GM18858 (cell line): Measurements from ENCODE around the gene LTBP2.

Experiments used
- ATAC-seq: cut with Tn5 transposase; IDR thresholded peaks from one replicate; pipeline ENCODE4 v1.9.1; 2021; ENCODE audit not compliant: unreplicated experiment

The LTBP2 gene

GRCh38 chr14:74510223-74510931, 101.7 kb downstream of the LTBP2 start:
- ATAC-seq: no peak

DNA sequence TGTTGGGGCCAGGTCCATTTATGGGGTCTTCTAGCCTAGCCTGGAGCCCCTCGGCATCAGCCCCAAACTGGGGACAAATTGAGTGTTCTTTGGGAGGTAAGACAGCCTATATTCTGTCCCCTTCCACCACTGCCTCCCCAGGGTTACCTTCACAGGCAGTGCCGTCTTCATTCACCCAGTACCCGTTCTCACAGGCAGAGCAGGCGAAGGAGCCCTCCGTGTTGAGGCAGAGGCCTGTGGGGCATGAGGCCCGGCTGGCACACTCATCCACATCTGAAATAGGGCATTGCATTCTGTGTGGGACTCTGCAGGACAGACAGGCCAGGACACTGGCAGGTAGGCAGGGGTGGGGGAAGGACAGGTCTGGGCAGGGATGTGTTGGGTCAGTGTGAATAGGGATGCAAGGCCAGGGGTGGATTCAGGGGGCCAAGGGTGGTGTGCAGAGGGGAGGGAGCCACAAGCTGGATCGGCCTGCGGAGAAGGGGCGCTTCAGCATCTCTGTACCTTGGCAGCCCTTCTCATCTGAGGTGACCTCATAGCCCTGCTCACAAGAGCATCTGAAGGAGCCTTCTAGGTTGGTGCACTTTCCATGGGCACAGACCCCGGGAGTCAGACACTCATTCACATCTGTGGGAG, 102.3 kb downstream of the LTBP2 start:
- no peak for ATAC-seq

- no peak for ATAC-seq
Observed at GRCh38 chr14:74508844-74509428, 103.1 kb downstream of the LTBP2 start.

DNA sequence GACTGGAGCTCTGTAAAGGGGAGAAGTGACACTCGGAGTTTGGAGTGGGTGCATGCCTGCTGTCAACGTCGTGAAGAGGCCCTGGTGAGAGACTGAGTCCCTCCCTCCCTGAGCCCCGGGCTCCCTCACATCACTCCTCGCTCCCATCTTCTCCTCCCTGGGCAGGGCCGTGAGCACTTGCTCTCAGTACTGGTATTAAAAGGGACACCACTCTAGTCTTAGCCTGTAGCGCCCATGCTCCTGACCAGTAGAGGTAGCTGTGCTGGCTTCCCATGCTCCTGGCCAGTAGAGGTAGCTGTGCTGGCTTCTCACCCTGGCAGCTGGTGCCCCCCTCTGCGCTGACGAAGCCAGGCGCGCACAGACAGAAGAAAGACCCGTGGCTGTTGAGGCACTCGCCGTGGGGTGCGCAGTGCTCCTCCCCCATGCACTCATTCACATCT, 103.7 kb downstream of the LTBP2 start:
- no peak for ATAC-seq

DNA sequence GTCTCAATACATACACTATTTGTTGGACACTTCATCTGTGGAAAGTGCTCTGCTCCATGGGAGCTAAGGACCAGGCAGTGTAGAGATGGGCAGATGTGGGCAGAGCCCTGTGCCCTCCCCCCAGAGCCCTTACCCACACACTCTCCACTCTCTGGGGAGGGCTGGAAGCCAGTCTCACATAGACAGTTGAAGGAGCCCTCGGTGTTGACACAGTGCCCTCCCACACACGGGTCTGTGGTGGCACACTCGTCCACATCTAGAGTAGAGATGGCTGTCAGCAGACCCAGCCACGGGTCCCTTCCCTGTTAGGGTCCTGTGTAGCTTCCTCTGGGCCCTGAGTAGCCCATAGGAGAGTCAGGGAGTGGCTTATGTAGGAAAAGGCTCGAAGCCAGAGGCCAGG, 104.2 kb downstream of the LTBP2 start:
- no peak for ATAC-seq

GRCh38 chr14:74507085-74507484, 105.0 kb downstream of the LTBP2 start:
- ATAC-seq: no peak

- no peak for ATAC-seq
Observed at GRCh38 chr14:74506411-74506851, 105.6 kb downstream of the LTBP2 start.

DNA sequence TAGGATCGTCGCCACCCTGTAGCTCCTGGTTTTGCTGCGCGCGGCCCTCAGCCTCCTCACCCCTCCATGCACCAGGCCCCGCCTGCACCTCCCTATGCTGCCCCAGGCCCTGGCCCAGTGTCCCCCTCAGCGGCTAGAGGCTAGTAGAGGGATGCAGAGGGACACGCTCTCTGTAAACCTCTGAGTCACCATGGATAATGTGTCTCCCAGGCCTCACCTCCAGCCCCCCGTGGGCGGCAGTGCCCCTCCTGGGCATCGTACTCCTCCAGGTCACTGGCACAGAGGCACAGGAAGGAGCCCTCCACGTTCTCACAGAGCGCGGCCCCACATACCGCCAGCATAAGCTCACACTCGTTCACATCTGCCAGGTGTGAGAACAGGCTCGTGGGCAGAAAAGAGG, 106.2 kb downstream of the LTBP2 start:
- ATAC-seq: no peak

- no peak for ATAC-seq
Observed at GRCh38 chr14:74504874-74505720, 106.9 kb downstream of the LTBP2 start.

- no peak for ATAC-seq
Observed at GRCh38 chr14:74504412-74504811, 107.6 kb downstream of the LTBP2 start.

GRCh38 chr14:74503938-74504335, 108.1 kb downstream of the LTBP2 start:
- no peak for ATAC-seq

GRCh38 chr14:74503291-74503937, 108.6 kb downstream of the LTBP2 start:
- no peak for ATAC-seq

GRCh38 chr14:74502236-74503019, 109.6 kb downstream of the LTBP2 start:
- ATAC-seq: no peak

DNA sequence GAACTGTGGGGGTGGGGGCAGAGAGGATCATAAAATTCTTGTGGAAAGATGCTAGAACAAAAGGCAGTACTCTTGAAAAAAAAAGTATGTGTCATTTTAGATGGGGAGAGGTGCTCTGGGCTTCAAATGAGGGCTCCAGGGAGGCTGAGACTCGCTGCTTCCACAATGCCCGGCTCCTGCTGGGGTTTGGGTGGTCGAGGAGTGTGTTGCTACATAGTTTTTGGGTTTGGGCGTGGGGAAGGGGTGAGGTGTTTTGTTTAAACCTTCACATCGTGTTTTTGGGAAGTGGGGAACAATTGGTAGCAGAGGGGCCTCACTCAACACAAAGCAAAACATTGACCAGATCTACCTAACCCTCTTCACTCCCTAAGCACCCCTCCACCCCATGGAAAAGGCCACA, 110.3 kb downstream of the LTBP2 start:
- ATAC-seq: no peak

DNA sequence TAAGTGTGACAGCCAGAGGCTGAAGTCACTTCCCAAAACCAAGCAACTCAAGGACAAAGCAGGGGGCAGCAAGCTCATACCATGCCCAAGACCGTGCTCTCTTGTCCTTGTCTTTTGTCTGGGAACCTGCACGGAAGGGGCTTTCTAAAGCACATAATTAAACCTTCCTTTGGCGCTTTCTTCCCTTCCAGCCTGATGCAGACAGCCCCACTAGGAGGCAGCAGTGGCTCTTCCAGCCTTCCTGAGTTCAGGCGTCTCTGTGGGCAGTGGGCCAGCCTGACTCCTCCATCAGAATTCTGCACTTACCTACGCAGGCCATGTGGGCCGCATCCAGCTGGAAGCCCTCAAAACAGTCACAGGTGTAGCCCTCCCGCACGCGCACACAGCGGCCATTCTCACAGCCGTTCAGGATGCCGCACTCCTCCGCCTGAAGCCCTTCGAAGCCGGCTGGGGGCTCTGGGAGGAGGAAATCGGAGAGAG, 110.9 kb downstream of the LTBP2 start:
- ATAC-seq: no peak

DNA sequence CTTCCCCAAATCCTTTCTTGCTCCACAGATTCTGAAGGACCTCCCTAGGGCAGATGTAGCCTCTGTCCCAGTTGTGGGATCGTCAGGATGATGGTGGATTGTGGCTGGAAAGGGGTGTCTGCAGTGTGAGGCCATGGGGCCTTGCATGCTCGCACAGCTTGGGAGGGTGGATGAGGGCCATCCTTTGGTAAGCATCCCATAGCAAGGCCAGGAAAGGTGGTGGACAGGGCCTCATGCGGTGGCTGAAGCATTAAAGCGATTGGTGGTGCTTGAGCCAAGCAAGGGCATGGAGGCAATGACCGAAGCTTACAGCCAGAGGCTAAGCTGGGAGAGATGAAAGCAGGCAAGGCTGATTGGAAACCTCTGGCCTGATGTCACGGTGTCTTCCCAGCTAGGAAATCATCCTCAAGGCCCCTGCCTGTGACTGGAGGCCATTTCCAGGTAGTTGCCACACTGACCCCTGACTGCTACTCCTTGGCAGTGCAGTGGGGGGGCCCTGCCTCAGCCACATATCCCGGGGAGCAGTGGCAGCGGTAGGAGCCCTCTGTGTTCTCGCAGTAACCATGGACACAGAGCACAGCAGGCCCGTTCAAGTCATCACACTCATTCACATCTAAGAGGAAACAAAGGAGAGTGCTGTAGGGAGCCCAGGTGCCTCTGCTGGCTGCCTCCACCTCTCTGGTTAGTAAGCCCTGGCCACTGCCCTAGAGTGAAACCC, 111.5 kb downstream of the LTBP2 start:
- ATAC-seq: no peak

DNA sequence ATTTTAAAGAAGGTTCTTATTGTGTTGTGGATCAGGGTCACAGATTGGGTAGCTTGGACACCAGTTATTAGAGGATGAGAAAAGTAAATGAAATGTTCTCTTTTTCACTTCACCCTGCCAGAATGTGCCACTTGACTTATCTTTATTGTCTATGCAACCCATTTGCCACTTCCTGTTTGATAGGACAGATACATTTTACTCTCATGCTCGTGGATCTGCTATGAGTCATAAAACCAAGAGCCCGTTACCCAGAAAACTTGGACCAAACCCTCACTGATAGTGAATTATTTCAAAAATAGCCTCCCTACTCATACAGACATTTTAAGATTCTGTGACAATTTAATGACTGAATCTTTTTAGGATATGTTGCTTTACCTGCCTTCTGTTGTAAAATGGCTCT, 116.7 kb downstream of the LTBP2 start:
- no peak for ATAC-seq

DNA sequence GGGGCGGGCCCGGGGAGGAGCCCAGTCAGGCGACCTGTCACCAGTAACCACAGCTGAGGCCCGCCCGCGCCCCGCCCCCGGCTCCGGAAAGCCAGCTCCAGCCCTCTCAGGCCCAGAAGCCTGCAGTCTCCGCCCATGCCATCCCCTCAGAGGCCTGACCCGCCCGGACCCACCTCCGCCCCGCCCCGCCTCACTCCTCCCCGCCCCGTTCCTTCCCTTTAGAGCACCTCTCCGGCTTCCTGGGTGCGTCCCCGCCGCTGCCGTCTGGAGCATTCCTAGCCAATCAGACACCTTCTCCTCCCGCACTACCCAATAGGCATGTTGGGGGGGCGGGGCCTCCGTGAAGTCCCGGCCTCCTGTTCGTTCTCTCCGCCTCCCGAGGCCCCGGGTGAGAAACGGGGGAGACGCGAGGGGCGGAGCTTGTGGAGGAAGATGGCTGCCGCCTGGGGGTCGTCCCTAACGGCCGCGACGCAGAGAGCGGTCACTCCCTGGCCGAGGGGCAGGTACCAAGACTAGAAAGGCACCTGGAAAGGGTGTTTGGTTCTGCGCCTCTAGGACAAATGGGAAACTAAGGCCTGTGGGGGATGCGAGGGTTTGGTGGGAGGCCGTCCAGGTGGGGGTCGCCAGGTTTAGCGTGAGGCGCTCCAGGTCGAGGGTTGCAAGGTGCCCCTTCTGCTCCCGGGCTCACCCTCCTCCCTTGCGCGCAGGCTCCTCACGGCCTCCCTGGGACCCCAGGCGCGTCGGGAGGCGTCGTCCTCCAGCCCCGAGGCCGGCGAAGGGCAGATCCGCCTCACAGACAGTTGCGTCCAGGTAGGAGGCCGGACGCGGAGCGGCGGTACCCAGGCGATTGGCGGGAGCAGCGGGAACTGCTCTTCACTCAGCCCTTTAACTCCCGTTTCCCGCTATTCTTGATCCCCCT, 118.4 kb downstream of the LTBP2 start, which contains the start of gene ISCA2:
Gene ISCA2, plus strand, starts transcription at position 423 of the 919 bp plus-strand sequence. Its CDS starts 10 bp downstream, at position 433.
- peak; percentile 85 for ATAC-seq
